Neural cell (in vitro differentiated cells): ENCODE data around the gene TRIM24. TPM values are rescaled to one million over a fixed set of nuclear protein-coding genes. Genes with fewer than 3 reads are reported as not detected.

Experiments
- H2AFZ ChIP-seq: fragments of 200-600, 300-800 bp; sonication (generic), shearing (Covaris generic); 2 replicates; pipeline ENCODE4 v1.6.0; 2014; ENCODE audit warnings: low read depth, mild to moderate bottlenecking, antibody characterized with exemption, low read length, moderate library complexity
- H3F3A ChIP-seq: fragments of 200-600 bp; shearing (Covaris generic); 2 replicates; pipeline ENCODE4 v1.6.1; 2016; ENCODE audit warnings: mild to moderate bottlenecking, moderate library complexity, mixed read lengths, antibody characterized with exemption, low read length; ENCODE audit not compliant: insufficient read depth, poor library complexity, severe bottlenecking
- H3K27ac ChIP-seq: fragments of 200-600, 300-800 bp; sonication (generic), shearing (Covaris generic); 2 replicates; pipeline ENCODE4 v1.5.1; 2014; ENCODE audit warnings: mild to moderate bottlenecking, low read length, moderate library complexity
- H3K27me3 ChIP-seq: fragments of 300-800, 200-600 bp; sonication (generic), shearing (Covaris generic); 2 replicates; pipeline ENCODE4 v1.6.0; 2014; ENCODE audit warnings: mild to moderate bottlenecking, low read depth, low read length, moderate library complexity; ENCODE audit not compliant: insufficient read depth
- H3K36me3 ChIP-seq: fragments of 300-800, 200-600 bp; sonication (generic), shearing (Covaris generic); 2 replicates; pipeline ENCODE4 v1.5.1; 2014; ENCODE audit warnings: mild to moderate bottlenecking, antibody characterized with exemption, low read length, moderate library complexity; ENCODE audit not compliant: insufficient read depth
- H3K4me2 ChIP-seq: fragments of 300-800, 200-600 bp; sonication (generic), shearing (Covaris generic); 2 replicates; pipeline ENCODE4 v1.6.0; 2014; ENCODE audit warnings: mild to moderate bottlenecking, low read length
- H3K4me3 ChIP-seq: fragments of 300-800, 200-600 bp; sonication (generic), shearing (Covaris generic); 2 replicates; pipeline ENCODE4 v1.5.1; 2014; ENCODE audit warnings: mild to moderate bottlenecking, low read length, moderate library complexity
- H3K79me2 ChIP-seq: fragments of 200-600 bp; shearing (Covaris generic); replicated peaks from 2 replicates; pipeline ENCODE4 v1.6.0; 2014; ENCODE audit warnings: mild to moderate bottlenecking, low read length, moderate library complexity; ENCODE audit not compliant: insufficient read depth
- H3K9ac ChIP-seq: fragments of 300-800, 200-600 bp; sonication (generic), shearing (Covaris generic); 2 replicates; pipeline ENCODE4 v1.6.1; 2016; ENCODE audit warnings: mild to moderate bottlenecking, low read length, mixed read lengths
- H3K9me2 ChIP-seq: fragments of 200-600 bp; shearing (Covaris generic); 2 replicates; pipeline ENCODE4 v1.6.1; 2016; ENCODE audit warnings: mild to moderate bottlenecking, low read length, mixed read lengths; ENCODE audit not compliant: insufficient read depth
- H3K9me3 ChIP-seq: fragments of 200-600, 300-800 bp; sonication (generic), shearing (Covaris generic); 2 replicates; pipeline ENCODE4 v1.6.1; 2016; ENCODE audit warnings: mild to moderate bottlenecking, mixed run types, low read length, moderate library complexity, mixed read lengths
- H4K20me1 ChIP-seq: fragments of 200-600 bp; shearing (Covaris generic); 2 replicates; pipeline ENCODE4 v1.6.1; 2016; ENCODE audit warnings: mild to moderate bottlenecking, mixed run types; ENCODE audit not compliant: insufficient read depth
- EP300 ChIP-seq: fragments of 450-650 bp; conservative IDR thresholded peaks from 2 replicates; pipeline ENCODE4 v1.6.1; 2014; ENCODE audit warnings: antibody characterized with exemption, mild to moderate bottlenecking, moderate library complexity; ENCODE audit not compliant: poor library complexity, severe bottlenecking
- EZH2 ChIP-seq: fragments of 200-600, 300-800 bp; shearing (Covaris generic), sonication (generic); IDR thresholded peaks from 2 replicates; pipeline ENCODE4 v1.6.1; 2014; ENCODE audit warnings: antibody characterized with exemption, low read length, borderline replicate concordance, mild to moderate bottlenecking; ENCODE audit not compliant: insufficient read depth, poor library complexity, severe bottlenecking
- MXI1 ChIP-seq: fragments of 450-650 bp; conservative IDR thresholded peaks from 2 replicates; pipeline ENCODE4 v1.6.1; 2014; ENCODE audit warnings: antibody characterized with exemption, mild to moderate bottlenecking; ENCODE audit not compliant: poor library complexity, severe bottlenecking
- POLR2AphosphoS5 ChIP-seq: IDR thresholded peaks from 2 replicates; pipeline ENCODE4 v1.6.1; 2012
- RAD21 ChIP-seq: fragments of 450-650 bp; conservative IDR thresholded peaks from 2 replicates; pipeline ENCODE4 v1.6.1; 2014; ENCODE audit warnings: antibody characterized with exemption, mild to moderate bottlenecking, moderate library complexity
- SMC3 ChIP-seq: fragments of 450-650 bp; conservative IDR thresholded peaks from 2 replicates; pipeline ENCODE4 v1.6.1; 2014; ENCODE audit warnings: antibody characterized with exemption, mild to moderate bottlenecking, moderate library complexity; ENCODE audit not compliant: poor library complexity
- TAF1 ChIP-seq: IDR thresholded peaks from 2 replicates; pipeline ENCODE4 v1.6.1; 2012; ENCODE audit warnings: low read depth
- polyA plus RNA-seq: library from polyadenylated mRNA; depleted of rRNA; stranded (reverse); fragments of >200 nt; gene quantifications from 2 replicates; pipeline ENCODE4 v1.2.3, GENCODE V29; 2014
- TF ChIP-seq, protein P1 (sequence below): IDR thresholded peaks from 2 replicates; pipeline ENCODE4 v1.6.1; 2012; ENCODE audit warnings: borderline replicate concordance
- TF ChIP-seq, protein P2 (sequence below): fragments of 450-650 bp; IDR thresholded peaks from 2 replicates; pipeline ENCODE4 v1.5.1; 2014; ENCODE audit warnings: antibody characterized with exemption, mild to moderate bottlenecking, moderate library complexity; ENCODE audit not compliant: poor library complexity, severe bottlenecking

The TRIM24 gene
- polyA plus RNA-seq, 1 donor from 2014 or later, result 47.1 TPM

DNA sequence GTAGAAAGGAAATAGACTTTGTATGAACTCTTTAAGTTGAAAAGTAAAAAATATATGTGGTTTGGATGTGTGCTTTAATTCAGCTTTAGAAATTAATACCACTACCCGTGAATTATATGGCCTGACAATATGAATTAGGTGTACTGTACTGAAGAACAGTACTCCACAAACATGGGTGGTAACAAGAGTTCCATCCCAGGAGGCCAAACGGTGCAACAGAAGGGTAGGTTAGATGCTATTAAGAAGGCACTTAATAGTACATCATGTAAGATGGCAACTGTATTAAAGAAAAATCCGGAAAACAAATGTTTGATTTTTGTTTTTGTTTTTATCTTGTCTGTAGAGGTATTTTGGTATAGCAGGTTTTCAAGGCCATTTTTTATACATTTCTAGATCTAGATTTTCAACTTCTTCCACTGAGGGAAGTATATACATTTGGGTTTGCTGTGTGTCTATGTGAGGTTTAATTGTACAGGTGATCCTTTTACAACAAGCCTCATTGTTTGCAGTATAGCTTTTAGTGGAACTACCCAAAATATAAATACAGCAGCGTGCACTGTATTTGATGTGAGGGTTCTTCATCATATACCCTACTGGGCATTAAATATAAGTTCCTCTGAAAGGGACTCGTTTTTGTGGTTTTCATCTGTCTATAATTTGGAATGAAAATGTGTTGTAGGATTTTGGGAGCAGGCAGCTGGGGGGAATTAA, 125.4 kb downstream of the TRIM24 start:
- Histone ChIP-seq H3K36me3 (peaks cover 30% of the 10 kb centered on the region), H4K20me1 (no peaks in the 10 kb centered on the region), H2AFZ (no peak overlapping the region)

DNA sequence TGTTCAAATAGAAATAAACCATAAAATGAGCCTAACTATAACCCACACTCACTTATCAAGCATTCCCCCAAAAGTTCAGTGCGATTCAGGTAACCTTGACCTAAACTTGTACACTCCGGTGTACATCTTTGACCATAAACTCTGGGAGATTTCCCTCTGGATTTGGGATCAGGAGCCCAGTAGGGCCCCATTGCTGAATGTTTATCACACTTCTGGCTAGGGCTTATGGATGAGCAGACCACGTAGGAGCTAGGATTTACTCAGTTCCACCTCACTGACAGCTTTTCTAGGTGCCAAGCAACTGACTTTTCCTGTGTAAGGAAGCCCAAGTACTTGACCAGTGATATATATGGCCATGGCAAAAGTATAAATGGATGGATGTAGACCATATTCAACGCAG, 127.4 kb downstream of the TRIM24 start:
- no peak overlapping the region for H2AFZ ChIP-seq
- no peaks in the 10 kb centered on the region for H3K27me3 ChIP-seq
- H3K36me3 ChIP-seq, result peaks cover 30% of the 10 kb centered on the region
- no peak overlapping the region for H3K4me3 ChIP-seq
- H3K9me2 ChIP-seq, result no peaks in the 10 kb centered on the region
- no peak overlapping the region for H3K4me2 ChIP-seq
- no peak overlapping the region for H3K27ac ChIP-seq
- no peaks in the 10 kb centered on the region for H4K20me1 ChIP-seq
- H3K9me3 ChIP-seq, result no peaks in the 10 kb centered on the region
- no peak overlapping the region for H3K9ac ChIP-seq
- no peaks in the 10 kb centered on the region for H3K79me2 ChIP-seq
- TF ChIP-seq RAD21, result no peak
- TF ChIP-seq, protein P1, sequence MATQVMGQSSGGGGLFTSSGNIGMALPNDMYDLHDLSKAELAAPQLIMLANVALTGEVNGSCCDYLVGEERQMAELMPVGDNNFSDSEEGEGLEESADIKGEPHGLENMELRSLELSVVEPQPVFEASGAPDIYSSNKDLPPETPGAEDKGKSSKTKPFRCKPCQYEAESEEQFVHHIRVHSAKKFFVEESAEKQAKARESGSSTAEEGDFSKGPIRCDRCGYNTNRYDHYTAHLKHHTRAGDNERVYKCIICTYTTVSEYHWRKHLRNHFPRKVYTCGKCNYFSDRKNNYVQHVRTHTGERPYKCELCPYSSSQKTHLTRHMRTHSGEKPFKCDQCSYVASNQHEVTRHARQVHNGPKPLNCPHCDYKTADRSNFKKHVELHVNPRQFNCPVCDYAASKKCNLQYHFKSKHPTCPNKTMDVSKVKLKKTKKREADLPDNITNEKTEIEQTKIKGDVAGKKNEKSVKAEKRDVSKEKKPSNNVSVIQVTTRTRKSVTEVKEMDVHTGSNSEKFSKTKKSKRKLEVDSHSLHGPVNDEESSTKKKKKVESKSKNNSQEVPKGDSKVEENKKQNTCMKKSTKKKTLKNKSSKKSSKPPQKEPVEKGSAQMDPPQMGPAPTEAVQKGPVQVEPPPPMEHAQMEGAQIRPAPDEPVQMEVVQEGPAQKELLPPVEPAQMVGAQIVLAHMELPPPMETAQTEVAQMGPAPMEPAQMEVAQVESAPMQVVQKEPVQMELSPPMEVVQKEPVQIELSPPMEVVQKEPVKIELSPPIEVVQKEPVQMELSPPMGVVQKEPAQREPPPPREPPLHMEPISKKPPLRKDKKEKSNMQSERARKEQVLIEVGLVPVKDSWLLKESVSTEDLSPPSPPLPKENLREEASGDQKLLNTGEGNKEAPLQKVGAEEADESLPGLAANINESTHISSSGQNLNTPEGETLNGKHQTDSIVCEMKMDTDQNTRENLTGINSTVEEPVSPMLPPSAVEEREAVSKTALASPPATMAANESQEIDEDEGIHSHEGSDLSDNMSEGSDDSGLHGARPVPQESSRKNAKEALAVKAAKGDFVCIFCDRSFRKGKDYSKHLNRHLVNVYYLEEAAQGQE, result no peak
- no peak for TF ChIP-seq MXI1
- TF ChIP-seq POLR2AphosphoS5, result no peak
- TF ChIP-seq, protein P2, sequence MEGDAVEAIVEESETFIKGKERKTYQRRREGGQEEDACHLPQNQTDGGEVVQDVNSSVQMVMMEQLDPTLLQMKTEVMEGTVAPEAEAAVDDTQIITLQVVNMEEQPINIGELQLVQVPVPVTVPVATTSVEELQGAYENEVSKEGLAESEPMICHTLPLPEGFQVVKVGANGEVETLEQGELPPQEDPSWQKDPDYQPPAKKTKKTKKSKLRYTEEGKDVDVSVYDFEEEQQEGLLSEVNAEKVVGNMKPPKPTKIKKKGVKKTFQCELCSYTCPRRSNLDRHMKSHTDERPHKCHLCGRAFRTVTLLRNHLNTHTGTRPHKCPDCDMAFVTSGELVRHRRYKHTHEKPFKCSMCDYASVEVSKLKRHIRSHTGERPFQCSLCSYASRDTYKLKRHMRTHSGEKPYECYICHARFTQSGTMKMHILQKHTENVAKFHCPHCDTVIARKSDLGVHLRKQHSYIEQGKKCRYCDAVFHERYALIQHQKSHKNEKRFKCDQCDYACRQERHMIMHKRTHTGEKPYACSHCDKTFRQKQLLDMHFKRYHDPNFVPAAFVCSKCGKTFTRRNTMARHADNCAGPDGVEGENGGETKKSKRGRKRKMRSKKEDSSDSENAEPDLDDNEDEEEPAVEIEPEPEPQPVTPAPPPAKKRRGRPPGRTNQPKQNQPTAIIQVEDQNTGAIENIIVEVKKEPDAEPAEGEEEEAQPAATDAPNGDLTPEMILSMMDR, result no peak
- TF ChIP-seq SMC3, result no peak
- TF ChIP-seq EP300, result no peak
- no peak for TF ChIP-seq TAF1
- no peak for TF ChIP-seq EZH2
- no peaks in the 10 kb centered on the region for H3F3A ChIP-seq

More for the DNA sequence above, 125.4 kb downstream of the TRIM24 start:
- no peak overlapping the region for H3K4me3 ChIP-seq
- no peaks in the 10 kb centered on the region for H3K27me3 ChIP-seq
- H3K4me2 ChIP-seq, result no peak overlapping the region
- no peak for TF ChIP-seq RAD21
- no peak for TF ChIP-seq POLR2AphosphoS5
- TF ChIP-seq MXI1, result no peak
- no peak for TF ChIP-seq EZH2
- no peaks in the 10 kb centered on the region for H3K9me3 ChIP-seq
- H3K9me2 ChIP-seq, result no peaks in the 10 kb centered on the region
- H3K79me2 ChIP-seq, result no peaks in the 10 kb centered on the region
- H3K9ac ChIP-seq, result no peak overlapping the region
- H3K27ac ChIP-seq, result no peak overlapping the region
- H3F3A ChIP-seq, result no peaks in the 10 kb centered on the region
